ENCODE measurements around the gene EXD3.

Gene EXD3

DNA sequence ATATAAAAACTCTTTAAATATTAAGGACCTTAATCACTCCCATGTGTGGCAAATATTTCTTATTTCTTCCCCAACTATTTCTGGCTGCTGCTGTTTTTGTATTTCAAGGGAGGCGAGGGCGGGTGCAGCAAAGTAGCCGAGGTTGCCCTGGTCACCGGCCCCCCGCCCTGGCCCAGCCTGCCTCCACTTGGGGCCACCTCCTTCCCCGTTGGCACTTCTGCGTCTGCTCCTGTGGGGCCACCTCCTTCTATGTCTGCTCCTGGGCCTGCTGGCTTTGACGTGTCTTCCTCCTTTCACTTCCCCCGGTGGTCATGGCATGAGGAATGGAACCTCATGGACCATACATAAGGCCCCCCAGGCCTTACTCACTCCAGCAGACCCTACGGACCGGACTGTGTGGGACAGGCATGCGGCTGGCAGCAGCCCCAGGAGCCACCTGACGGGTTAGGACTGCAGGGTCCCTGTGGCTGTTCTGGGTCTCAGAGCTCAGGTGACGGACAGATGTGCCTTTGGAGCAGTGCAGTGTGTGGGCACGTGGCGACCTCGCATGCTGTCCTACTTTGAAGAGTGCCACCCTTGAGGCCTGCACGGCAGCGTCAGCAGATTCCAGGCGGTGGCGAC lies 24.0 kb upstream of the EXD3 start:
- DNase-seq = no peak

DNA sequence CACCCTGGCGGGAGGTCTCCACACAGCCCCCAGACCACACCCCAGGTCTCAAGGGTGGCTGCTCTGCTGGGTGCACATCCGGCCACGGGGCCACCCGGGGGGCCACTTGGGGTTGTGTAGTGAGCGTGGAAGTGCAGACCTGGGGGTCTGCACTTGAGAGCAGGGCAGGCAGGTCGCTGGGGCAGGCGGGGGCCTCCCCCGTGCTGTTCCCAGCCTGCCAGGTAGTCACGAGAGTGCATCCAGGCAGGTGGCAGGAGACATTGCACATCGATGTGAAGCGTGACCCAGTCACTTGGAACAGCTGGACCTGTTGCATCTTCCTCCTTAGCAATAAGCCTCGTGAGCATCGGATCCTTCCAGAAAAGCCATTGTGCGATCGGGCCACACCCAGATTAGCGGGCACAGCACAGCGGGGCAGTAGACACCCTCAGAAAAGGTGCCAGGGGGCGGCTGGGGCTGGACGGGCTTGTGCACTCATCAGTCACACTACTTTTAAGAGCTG lies 23.0 kb upstream of the EXD3 start:
- DNase-seq = no peak

DNA sequence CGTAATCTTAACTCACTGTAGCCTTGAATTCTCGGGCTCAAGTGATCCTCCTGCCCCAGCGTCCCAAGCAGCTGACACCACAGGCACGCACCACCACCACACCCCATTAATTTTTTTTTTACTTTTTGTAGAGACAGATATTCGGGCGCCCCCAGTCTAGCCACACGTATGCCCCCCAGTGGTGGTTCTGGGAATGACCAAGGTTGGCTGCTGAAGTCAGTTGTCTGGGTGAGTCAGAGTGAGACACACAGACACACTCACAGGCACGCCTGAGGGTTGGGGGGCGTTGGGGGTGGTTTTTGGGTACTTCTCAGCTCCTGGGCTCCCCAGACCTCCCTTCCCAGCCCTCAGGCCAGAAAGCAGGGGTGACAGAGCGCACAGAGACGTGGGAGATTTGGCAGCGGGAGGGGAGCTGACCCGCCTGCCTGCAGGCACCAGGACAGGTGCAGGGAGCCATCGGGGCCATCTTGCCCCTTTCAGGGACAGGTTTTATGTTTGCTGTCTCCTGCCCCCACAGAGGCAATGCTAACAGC lies 22.4 kb upstream of the EXD3 start:
- peak; percentile 93 for DNase-seq

DNA sequence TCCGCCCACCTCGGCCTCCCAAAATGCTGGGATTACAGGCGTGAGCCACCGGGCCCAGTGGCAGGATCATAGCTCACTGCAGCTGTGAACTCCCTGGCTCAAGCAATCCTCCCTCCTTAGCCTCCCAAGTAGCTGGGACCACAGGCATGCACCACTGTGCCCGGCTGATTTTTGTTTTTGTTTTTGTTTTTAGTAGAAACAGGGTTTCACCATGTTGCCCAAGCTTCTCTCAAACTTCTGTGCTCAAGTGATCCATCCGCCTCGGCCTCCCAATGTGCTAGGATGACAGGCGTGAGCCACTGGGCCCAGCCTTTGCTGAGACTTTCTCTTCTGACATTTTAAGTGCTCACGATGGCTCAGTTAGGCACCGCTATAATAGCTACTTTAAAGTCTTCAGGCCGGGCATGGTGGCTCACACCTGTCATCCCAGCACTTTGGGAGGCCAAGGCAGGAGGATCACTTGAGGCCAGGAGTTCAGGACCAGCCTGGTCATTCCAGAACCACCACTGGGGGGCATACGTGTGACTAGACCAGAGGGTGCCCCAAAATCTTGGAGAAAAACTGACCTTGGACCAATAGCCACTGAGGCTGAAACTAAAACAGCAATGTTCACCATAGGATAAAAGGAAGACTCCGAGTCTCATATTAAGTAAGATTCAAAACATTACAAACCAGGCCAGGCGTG lies 21.3 kb upstream of the EXD3 start:
- no peak for DNase-seq

DNA sequence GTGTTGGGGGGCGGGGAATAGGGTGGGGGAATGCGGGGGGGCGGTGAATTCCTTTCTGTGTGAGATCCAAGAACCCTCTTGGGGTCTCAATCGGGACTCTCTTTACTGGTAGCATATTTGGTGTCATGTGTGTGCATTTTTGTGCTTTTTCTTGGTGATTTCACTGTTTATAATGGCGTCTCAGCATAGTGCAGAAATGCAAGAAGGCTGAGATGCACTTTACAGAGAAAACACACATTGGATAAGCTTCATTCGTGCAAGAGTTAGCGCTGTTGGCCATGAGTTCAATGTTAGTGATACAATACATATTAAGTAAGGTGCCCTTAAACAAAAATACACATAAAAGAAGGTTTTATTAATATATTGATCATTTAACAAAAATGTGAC lies 19.0 kb upstream of the EXD3 start:
- DNase-seq = no peak

DNA sequence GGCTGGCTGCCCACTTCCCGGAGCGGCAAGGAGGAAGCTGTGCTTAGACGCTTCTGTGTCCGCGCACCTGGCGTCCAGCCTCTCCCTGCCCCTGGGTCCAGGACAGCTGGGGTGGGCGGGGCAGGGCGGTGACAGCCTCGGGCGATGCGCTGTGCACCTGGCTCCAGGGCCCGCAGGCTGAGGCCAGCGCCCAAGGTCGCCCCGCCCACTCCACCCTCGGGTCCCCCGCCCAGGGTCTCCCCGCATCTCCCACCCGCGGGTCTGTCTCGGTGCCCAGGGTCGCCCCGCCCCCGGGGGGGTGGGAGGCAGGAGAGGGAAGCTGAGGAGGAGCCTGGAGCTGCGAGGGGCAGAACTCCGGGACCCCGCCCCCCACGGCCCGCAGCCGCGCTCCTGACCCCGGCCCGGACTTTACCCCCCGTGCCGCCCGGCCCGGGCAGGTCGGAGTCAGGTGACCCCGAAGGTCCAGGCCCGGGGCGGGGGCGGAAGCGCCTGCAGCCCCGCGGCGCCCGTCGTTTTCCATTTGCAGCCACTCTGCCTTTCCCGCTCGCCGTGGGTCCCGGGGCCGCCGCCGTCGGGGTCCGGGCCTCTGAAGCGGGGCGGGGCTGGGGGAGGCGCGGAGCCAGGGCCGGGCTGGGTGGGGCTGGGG lies 18.4 kb upstream of the EXD3 start, which contains the start of gene ENTPD8:
ENTPD8 (minus strand) TSS at position 69 of the 646 bp plus-strand sequence. CDS start 3,072 bp downstream, outside the sequence.
- no peak for DNase-seq

DNA sequence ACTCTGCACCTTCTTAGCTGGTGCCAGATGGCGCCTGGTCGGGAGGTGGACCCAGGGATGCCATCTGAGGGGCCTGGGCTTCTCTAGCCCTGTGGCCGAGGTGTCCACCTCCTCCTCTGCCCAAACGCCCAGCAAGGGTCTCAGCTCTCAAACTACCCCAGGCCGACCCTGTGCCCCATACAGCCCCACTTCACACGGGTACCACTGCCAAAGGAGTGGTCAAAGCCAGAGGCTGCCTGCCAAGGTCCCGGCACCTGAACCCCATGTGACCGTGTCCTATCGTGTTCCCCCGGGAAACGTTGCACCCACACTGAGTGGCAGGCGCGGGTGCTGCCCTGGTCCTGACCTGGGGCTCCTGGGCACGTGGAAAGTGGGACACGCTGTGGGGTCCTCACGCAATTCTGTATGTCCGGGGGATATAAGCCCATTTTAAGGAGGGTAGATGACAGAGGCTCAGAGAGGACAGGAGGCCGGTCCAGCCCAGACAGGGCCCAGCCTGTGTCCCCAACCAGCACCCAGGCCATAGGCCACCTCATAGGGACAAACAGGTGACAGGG lies 16.3 kb upstream of the EXD3 start:
- DNase-seq = no peak

DNA sequence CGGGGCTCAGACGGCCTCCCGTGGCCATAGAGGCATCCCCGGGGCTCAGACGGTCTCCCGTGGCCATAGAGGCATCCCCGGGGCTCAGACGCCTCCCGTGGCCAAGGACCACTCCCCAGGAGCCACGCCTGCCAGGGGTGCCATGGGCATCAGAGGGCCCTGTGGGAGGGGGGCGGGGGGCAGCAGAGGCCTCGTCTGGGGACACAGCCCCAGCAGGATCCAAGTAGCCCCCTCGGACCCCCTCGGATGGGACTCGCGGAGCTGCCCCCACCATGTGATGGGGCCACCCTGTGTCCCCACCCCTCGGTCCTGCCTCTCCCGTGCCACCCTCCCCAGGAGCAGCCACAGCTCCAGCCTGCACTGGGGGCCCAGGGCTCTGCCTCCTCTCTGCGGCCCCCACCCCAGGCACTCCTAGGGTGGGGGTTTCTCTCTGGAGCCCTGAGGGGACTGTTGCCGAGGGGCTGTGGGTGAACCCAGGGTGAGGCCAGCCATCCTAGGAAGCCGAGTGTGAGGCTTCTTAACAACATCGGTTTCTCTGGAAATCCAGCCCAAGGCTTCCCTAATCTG lies 15.7 kb upstream of the EXD3 start:
- DNase-seq = no peak

DNA sequence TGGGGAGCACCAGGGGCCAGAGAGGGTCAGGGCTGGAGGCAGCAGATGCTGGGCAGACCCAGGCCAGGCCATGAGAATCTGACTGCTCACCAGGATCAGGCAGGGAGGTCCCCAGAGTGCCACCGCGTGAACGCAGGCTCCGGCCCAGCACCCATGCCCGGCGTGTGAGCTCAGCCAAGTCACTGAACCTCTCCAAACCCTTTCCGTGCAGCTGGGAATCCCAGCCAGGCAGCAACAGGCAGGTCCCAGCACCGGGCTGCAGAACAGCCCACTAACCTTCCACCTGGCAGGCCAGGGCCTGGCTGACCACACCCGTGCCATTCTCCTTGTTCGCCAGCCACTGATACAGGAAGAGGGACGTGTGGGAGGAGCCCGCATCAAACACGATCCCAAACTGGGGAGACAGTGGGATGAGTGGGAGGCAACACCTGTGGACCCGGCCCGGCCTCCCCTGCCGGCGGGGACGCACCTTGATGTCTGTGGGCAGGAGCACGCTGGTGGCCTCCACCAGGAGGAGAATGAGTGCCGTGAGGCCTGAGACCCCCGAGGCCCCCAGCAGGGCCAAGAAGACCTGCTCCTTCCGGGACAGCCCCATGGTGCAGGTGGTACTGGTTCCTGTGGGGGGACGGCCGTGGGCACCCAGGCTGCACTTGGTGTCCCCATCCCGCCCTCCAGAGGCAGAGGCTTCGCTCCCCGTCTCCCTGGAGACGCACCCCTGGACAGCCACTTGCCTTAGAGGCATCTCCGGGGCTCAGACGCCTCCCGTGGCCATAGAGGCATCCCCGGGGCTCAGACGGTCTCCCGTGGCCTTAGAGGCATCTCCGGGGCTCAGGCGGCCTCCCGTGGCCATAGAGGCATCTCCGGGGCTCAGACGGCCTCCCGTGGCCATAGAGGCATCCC lies 15.0 kb upstream of the EXD3 start:
- no peak for DNase-seq

DNA sequence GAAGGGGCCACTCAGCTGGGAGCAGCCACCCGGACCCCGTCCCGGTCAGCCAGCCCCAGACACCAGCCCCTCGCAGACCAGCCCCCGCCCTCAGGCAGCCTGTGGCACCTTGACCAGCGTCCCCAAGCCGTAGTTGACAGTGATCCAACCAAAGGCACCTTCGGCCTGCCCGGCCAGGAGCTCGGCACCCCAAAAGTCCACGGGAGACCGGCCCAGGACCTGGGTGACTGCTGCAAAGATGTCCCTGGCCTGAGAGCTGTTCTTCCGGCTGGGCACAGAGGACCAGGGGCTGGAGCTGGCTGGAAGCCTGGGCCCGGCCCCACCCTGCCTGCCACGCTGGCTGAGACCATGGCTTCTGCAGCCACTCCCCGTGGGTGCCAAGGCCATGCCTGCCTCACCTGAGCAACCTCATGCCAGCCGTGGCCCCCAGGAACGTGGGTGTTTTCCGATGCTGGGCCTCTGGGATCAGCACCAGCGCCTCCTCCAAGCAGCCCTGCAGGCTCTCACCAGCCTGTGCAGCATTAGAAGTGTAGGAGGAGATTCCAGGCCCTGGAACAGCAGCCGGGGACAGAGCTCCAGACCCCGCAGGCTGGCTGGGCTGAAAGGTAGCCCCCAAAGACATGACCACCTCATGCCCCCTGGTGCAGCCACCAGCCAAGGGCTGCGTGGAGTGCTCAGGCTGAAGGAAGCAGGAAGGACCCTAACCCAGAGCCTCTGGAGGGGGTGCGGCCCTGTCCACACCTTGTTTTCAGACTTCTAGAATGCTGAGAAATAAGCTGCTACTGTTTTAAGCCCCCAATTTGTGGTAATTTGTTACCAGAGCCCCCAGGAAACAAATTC lies 14.0 kb upstream of the EXD3 start:
- DNase-seq = no peak

DNA sequence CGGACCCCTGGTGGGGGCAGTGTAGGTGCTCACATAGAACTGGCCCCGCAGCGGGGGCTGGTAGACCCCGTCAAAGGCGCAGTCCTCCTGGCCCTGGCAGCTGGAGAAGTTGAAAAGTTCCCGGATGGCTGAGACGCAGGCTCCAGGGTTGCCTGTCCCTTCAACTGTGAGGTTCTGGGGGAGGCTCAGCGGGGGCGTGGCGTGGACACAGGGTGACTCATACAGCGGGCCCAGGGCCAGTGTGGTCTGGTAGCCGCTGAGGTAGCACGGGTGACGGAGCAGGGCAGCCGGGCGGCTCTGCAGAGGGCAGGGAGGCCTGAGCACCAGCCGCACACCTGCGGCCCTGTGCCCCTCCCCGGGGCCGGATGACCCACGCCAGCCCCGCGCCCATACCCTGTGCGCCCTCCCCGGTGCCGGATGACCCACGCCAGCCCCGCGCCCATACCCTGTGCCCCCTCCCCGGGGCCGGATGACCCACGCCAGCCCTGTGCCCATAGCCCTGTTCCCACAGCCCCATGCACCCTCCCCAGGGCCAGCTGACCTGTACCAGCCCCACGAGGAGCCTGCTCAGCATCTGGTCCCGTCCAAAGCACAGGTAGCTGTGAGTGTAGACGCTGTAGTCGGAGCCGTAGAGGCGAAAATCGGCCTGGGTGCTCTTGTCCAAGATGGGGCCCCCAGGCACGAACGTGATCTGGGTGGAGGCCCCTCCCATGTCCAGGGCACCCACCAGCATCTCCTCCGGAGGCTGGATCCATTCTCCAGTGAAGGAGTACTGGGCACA lies 13.2 kb upstream of the EXD3 start:
- no peak for DNase-seq

DNA sequence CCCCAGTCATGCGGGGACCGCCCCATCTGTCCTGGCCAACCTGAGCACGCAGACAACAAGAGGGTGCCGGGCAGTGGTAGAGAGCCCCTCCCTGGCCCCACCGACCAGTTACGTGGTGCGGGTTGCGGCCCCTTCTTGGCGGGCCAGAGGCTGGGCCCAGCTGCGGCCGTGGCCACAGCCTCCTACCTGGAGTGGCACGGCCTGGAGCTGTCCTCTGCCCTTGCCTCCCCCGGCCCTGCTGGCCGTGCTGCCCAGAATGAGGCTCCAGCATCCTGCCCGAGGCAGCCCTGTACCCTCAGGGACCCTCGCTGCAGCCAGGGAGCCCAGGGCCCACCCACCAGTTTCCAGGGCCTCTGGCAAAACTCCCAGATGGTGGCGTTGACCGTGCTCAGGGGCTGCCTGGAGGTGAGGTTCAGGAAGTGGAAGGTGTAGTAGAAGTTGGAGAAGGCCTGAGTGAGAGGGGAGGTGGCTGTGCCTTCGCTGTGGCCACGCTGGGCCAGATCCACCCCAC lies 12.5 kb upstream of the EXD3 start:
- no peak for DNase-seq

DNA sequence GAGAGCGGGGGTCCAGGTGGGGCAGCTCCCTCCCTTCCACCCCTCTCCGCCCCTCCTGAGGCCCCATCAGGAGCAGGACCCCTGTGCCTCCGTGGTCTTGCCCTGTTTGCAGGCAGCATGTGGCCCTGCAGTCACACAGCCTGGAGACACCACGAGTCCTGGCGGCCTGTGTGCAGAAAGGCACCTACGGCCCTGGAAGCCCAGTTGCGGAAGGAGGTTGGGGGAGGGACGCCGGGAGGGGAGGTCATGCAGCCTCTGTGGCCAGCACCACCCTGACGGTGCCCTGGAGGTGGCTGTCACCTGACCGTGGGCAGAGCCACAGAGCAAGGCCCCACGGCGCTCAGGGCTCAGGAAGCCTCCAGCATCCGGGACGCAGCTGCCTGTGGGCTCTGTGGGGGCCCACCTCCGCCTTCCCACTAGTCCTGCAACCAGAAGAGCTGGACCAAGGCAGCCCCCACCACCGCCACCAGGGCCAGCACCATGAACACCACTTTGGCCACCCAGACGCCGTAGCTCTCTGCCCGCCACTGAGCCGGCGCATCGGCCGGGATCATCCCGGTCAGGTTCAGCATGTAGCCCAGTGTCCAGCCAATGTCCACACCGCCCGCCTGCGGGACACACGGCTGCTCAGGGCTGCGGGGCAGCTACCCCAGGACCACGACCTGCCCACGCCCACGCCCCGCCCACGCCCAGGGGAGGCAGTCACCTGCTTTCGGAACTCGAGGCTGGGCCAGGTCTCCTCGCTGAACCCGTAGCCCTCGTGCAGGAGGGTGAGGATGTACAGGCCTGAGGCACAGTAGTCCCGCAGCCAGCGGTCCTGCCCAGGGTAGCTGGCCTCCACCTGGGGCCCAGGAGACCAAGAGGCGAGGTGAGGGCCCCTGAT lies 11.8 kb upstream of the EXD3 start:
- DNase-seq = no peak

DNA sequence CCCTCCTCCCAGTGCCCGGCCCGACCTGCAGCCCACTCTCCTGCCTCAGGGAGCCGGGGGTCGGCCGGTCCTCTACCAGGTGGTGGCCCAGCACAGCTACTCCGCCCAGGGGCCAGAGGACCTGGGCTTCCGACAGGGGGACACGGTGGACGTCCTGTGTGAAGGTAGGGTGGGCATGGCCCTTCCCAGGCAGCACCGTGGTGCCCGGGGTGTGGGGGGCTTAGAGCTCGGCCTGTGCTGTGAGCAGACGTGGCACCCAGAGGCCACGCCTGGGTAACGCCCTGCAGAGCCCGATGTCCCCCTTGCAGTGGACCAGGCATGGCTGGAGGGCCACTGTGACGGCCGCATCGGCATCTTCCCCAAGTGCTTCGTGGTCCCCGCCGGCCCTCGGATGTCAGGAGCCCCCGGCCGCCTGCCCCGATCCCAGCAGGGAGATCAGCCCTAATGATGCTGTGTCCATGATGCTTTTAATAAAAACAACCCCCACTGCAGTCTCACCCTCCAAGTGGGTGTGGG lies 11.0 kb upstream of the EXD3 start:
- no peak for DNase-seq

DNA sequence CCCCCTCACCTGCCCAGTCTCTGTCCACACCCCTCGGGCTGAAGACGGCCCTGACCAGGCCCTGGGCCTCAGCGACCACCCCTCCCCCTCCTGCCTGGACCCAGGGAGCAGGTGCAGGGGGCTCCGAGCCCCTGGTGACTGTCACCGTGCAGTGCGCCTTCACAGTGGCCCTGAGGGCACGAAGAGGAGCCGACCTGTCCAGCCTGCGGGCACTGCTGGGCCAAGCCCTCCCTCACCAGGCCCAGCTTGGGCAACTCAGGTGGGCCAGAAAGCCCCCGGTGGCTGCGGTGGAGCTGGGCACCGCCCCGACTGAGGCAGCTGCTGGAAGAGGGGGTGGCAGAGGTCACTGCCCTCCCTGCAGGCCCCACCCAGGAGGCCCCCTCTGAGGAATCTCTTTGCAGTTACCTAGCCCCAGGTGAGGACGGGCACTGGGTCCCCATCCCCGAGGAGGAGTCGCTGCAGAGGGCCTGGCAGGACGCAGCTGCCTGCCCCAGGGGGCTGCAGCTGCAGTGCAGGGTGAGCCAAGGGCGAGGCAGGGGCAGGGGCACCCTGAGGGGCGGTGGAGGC lies 10.5 kb upstream of the EXD3 start:
- DNase-seq = no peak

DNA sequence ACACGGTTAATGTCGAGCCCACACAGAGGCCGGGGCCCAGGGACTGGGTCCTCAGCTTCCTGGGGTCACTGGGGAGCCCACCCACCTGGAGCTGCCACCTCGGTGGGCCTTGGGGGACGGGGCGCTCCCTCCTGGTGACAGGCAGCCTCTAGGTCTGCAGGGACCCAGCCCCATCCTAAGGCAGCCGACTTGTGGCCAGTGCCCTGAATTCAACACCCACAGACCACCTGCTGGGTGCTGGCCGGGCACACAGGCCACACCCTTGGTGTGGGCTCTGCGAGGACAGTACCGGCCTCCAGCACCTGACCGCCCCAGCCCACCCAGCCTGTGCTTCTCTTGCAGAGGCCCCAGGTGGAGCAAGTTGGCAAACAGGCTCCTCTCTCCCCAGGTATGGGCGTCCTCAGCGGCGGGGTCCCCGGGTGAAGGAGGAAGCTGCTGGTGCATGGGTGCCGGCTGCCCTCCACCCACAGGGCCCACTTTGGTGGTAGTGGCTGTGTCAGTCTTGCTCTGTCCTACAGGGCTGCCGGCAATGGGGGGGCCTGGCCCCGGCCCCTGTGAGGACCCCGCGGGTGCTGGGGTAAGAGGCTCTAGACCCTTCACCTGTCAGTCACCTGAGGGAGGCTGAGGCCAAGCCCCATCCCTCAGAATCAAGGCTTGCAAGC lies 9.9 kb upstream of the EXD3 start:
- no peak for DNase-seq

DNA sequence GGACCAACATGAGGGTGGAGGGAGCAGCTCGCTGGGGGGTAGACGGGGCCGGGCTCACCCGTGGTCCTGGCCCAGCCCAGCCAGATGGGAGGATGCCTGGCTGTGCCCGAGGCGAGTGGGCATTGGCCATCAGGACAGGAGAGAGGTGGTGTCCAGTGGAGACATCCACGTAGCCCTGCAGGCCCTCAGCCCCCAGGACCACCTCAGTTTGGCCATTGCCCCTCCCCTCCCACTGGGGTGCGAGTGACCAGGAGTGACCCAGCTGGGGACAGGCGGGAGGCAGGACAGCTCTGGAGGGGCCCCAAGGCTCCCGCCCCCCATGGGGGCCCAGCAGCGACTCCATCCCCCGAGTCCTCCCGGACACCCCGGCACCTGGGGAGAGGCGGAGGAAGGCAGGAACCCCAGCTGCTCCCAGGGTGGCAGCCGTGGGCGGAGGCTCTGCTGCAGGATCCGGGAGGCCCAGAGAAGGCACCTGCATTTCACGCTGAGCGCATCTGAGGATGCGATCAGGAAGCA lies 8.5 kb upstream of the EXD3 start:
- no peak for DNase-seq
